Activated CD4-positive, alpha-beta T cell treated with anti-CD3 and anti-CD28 coated beads, Interleukin-2, amount 50 U/mL, for 24 hours (primary cell): ENCODE data around the gene CTSW.
"Not testable (repeated sequence)": the region's sequence is repeated elsewhere in the genome, so short reads cannot be mapped to it uniquely, and the experiment has no call there.

Source experiments
- DNase-seq, 2 donors: peaks; one replicate each; pipeline ENCODE4 v3.0.0-alpha.2; 2020; ENCODE audit warnings: low read depth in 1 of 2, low spot score in 1 of 2

CTSW gene

DNA sequence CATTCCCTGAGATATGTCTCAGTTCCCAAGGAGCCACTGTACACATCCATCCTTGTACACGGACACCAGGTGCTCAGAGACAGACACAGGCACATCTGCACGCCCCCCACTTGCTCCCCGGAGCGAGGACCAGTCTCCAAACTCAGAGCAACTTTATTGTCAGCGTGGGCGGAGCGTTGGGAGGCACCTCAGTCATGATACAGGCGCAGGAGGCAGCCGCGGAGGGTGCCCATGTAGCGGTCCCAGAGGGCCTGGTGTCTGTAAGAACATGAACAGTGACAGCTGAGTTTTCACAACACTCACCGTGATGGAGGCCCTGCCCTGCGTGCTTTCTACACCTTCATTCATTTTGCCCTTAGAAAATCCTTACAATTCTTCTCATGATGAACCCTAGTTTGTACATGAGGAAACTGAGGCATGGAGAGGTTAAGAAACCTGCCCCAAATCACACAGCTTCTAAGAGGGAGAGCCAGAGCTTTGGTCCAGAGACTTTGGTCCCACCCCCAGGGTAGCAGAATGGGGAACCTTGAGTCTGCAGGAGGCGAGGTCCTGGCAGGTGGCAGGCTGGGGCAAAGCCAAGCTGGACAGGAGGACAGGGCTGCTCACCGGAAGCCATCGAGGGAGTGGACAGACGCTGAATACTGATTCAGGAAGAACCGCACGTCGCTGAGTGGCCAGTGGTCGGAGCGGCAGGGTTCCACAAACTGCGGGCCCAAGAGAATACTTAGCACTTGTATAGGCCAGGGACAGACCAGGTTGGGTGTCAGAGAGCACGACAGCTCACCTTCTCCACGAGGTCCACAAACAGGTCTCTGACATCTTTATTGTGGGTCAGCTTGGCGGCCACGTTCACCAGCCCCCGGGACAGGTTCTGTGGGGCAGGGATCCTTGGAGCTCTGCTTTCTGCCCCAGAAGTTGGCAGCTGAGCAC is 4.4 kb downstream of the CTSW start:
- DNase-seq = no peak

DNA sequence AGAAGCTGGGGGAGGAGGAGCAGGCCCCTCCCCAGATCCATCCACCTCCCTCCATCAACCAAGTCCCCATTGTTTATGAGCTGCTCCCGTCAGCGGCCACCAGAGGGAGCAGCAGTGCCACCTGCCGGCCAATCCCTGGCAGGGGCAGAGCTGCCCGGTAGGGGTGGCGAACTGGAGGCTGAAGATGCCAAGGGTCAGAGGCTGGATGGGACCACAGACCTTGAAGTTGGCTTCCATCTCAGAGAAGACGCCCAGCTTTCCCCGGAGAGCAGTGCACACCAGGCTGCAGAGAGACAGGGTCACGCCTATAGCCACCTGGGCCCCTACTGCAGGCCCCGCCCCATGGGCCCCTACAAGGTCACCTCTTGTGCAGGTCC is 5.1 kb downstream of the CTSW start:
- peak; percentile 61 to 73 for DNase-seq

DNA sequence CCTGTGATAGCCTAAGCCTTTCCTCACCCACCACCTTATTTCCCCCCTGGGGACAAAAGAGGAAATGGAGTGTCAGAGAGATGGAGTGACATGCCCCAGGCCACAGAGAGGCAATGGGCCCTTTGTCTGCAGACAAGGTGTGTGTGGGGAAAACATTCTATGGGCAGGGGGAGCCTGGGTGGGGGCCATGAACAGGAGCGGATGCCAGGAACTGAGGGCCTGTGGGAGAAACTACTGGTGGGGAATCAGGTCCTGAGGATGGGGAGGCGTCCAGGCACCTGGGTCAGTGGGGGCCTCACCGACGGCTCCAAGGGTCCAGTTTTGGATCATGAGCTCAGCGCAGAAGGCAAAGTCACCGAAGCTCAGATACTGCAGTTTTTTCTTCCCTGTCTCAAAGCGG is 5.6 kb downstream of the CTSW start:
- DNase-seq = no peak

DNA sequence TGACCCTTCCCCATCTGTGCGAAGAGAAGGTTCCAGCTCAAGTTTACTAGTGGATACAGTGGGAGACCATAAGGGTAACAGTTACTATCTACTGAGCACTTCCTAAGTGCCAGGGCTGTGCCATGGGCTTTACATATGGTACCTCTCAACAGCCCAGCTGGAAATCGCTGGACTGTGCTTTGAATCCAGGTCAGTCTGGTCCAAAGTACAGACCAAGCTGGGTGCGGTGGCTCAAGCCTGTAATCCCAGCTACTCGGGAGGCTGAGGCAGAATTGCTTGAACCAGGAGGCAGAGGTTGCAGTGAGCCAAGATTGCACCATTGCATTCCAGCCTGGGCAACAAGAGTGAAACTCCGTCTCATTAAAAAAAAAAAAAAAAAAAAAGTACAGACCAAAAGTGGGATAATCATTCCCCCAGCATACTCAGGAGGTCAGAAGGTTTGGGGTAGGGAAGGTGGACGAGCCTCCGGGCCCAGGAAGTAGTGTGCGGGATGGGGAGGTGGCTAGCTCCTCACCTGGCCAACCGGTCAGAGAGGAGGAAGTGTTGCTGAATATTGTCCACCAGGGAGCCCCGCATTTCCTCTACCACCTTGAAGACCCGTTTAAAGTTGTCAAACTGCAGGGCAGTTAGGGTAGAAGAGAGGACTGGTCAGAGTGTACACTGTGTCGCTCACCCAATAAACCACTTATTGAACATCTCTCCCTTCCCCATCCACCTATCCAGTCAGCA is 6.3 kb downstream of the CTSW start:
- no peak for DNase-seq

DNA sequence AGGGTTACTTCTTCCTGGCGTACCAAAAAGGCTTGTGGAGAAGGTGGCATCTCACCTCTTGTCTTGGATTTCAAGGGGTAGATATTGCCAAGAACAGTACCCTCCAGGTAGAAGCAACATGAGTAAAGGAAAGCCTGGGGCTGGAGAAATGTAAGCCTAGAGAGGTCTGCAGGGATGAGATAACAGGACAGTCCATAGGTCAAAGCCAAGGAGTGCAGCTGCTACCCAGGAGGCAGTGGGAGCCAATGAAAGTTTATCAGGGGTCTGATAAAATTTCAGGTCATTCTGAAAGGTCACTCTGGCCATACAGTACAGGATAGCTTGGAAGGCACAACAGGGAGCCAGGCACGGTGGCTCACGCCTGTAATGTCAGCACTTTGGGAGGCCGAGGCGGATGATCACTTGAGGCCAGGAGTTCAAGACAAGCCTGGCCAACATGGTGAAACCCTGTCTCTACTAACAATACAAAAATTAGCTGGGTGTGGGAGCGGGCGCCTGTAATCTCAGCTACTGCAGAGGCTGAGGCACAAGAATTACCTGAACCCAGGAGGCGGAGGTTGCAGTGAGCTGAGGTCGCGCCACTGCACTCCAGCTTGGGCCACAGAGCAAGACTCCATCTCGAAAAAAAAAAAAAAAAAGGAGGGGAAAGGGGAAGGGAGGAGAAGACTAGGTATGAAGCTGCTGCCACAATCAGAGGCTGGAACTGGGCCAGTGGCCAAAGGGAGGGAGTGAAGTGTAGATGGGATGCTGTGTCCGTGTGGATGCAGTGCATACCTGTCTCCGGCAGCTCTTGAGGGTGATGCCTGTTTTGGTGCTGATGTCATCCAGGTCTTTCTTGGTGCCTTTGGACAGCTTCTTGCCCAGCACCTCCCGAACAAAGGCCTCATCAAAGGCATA is 7.4 kb downstream of the CTSW start:
- DNase-seq = no peak

- DNase-seq = no peak
Measured at GRCh38 chr11:65887723-65888162, 8.1 kb downstream of the CTSW start.

GRCh38 chr11:65888163-65888814 is 8.7 kb downstream of the CTSW start, which contains the start of gene FIBP:
FIBP (minus strand) TSS chr11:65888471; CDS start chr11:65888418, 53 bp downstream.
- peak; percentile 91 to 95 for DNase-seq

- peak; percentile 97 for DNase-seq
Measured at GRCh38 chr11:65890324-65891218, 10.9 kb downstream of the CTSW start, which contains the start of gene CCDC85B. CCDC85B (plus strand) TSS chr11:65890673; CDS start chr11:65890784, 111 bp downstream.

- DNase-seq = peak in 1 of 2 donors; percentile 45
Measured at GRCh38 chr11:65891219-65892136, 11.8 kb downstream of the CTSW start.

DNA sequence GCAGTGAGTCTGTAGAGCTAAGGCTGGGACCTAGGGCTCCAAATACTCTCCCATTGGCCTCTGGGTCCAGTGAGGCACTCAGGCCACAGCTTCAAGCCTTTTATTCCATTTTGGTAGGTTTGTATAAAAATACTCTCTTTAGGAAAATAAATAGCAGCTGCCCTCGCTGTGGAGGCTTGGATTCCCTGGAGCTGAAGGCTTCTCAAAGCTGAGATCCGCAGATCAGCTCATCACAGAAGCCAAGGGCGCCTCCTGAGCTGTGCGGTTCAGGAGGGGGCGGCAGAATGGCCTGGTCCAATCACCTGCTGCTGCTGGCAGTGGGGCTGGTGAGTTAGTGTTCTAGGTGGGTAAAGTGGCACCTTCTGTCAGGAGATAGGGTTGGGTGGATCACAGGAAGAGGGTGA is 12.5 kb downstream of the CTSW start:
- DNase-seq = not testable (repeated sequence)

- DNase-seq = no peak
Measured at GRCh38 chr11:65892661-65893317, 13.2 kb downstream of the CTSW start.

DNA sequence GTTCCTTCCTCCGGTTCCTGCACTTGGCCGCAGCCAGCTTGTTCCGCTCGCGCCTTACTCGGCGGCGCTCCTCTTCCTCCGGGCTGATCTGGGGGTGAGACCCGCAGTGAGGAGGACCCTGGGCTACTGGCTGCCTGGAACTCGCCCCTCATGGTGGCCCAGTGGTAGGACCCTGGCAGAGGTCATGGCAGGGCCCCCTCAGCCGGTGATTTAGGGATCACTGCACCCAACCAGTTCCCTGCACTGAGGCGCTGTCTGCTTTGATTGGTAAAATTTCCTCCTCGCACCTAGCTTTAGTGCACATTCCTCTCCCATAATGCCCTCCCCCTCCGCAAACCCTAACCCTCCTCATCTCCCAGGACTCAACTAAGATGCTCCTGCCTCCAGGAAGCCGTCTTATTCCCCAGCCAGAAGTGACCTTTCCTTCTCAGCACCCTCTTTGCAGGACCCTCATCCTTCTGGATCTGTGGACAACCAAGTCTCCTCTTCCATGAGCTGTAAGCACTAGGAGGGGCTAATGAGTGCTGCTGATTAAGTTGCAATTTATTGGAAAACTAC is 14.5 kb downstream of the CTSW start:
- no peak for DNase-seq

GRCh38 chr11:65895482-65895981 is 15.9 kb downstream of the CTSW start:
- no peak for DNase-seq

GRCh38 chr11:65896034-65896999 is 16.7 kb downstream of the CTSW start:
- DNase-seq = no peak

DNA sequence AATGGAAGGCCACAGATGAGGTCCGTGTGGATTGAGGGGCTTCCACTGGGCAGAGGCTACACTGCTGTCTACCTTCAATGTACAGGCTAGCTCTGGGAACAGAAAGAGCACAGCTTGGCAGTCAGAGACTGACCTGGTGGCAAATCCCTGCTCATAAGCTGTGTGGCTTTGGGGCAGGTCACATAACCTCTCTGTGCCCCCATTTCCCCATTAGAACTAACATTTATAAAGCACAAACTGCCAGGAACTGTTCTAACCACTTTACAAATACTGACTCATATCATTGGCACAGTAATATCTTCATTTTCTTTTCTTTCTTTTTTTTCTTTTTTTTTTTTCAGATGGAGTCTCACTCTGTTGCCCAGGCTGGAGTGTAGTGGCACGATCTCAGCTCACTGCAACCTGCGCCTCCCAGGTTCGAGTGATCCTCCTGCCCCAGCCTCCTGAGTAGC is 17.4 kb downstream of the CTSW start:
- DNase-seq = no peak
